ENCODE results near the gene GLI2.

GLI2 gene

DNA sequence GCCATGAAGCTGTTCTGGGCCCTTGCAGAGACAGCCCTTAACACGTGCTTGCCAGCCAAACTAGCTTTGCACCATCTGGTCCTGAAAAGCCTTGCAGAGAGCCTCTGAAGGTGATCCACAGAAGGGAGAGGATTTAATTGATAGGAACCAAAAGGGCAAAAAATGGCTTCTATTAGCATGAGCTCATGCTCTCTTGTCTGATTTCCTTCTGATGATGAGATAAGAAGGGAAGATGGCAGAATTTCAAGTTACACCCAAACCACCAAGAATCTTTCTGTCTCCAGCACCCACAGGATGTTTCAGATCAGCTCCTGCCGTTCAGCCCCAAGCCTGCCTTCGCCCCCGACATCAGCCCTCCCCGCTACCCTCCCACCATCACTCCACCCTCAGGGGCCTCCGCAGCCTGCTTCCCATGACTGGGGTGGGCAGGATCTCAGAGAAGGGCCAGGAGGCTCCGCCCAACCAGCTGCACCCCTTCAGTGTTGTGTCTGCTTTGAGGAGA is 23.4 kb upstream of the GLI2 start:
- DNase-seq (ENCODE audit: low read depth in 2 of 2) = no peak

DNA sequence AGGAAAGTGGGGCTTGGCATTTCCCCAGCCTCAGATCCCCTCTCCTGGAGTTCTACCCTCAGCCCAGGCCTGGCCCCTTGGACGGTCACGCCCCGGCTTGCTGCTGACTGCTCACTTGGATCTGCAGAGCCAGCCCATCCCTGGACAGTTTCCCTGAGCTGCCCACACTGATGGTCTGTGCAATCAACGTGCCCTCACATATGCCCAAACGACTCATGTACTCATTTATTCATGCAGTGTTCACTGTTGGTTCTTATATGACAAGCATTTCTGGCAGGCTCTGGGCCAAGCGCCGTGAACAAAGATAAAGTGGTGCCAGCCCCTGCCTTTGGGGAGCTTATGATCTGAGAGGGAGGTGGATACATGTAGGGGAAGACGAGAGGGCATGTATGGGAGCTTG is 20.3 kb upstream of the GLI2 start:
- no peak for DNase-seq (ENCODE audit: low read depth in 2 of 2)

DNA sequence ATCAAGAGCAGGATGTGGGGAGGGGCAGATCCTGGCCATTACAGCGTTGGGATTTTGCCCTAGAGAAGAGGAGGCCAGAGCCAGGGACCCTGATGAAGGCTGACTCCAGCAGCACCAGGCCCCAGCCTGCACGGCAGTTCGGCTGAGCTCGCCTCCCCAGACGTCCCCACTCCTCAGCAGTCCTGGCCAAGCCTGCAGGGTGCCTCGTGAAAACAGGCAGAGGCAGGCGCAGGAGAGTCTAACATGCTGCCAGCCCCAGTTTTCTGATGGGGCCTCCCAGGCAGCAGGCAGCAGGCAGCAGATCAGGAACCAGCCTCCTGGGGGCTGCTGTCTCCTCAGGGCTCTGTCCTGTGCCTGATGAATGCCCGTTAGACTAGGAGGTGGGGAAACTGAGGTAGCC is 19.7 kb upstream of the GLI2 start:
- DNase-seq (ENCODE audit: low read depth in 2 of 2) = no peak

- no peak for DNase-seq (ENCODE audit: low read depth in 2 of 2)
Observed at GRCh38 chr2:120716641-120717585, 18.8 kb upstream of the GLI2 start.

- DNase-seq (ENCODE audit: low read depth in 2 of 2) = no peak
Observed at GRCh38 chr2:120719491-120719890, 16.2 kb upstream of the GLI2 start.

DNA sequence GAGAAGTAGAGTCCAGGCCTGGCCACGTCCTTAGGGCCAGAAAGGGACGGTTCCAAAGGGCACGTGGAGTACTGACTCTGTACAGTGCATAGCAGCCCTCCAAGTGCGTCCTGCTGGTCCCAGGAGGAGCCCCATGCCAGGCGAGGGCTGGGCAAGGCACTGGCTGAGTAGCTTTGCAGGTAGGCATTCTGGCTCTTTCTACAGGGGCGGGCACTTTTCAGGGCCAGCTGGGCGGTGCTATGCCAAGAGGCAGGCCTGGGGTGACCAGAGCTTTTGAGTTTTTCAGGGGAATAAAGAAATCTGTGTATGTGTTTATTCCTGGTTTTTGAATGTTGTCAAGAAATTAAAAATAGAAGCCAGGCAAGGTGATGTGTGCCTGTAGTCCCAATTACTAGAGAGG is 15.4 kb upstream of the GLI2 start:
- no peak for DNase-seq (ENCODE audit: low read depth in 2 of 2)

DNA sequence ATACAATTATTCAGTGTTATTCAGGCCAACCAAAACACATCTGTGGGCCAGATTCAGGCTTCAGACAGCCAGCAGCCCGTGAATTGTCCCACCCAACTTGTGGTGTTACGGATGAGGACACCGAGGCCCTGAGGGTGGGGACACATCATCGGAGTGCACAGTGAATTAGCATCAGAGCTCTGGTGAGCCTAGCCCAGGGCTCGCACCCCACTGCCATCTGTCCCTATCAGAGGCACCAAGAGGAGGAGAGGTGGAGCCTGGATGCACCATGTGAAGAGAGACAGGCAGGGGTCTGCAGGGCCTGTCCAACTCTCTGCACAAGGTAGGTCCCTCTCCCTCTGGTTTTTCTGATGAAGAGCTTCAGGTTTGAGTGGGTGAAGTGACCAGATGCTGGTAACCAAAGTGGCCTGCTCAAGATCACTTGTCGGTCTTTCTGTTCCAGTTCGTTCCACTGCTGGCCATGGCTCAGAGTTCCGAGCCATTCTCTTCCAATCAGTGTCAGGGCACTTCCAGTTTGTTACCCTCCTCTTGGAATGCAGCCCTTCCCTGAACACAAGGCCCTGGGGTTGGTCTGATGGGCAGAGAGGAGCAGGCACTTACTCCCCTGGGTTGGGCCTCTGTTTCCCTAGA is 14.8 kb upstream of the GLI2 start:
- DNase-seq (ENCODE audit: low read depth in 2 of 2) = no peak

- DNase-seq (ENCODE audit: low read depth in 2 of 2) = no peak
Observed at GRCh38 chr2:120722246-120722567, 13.5 kb upstream of the GLI2 start.

DNA sequence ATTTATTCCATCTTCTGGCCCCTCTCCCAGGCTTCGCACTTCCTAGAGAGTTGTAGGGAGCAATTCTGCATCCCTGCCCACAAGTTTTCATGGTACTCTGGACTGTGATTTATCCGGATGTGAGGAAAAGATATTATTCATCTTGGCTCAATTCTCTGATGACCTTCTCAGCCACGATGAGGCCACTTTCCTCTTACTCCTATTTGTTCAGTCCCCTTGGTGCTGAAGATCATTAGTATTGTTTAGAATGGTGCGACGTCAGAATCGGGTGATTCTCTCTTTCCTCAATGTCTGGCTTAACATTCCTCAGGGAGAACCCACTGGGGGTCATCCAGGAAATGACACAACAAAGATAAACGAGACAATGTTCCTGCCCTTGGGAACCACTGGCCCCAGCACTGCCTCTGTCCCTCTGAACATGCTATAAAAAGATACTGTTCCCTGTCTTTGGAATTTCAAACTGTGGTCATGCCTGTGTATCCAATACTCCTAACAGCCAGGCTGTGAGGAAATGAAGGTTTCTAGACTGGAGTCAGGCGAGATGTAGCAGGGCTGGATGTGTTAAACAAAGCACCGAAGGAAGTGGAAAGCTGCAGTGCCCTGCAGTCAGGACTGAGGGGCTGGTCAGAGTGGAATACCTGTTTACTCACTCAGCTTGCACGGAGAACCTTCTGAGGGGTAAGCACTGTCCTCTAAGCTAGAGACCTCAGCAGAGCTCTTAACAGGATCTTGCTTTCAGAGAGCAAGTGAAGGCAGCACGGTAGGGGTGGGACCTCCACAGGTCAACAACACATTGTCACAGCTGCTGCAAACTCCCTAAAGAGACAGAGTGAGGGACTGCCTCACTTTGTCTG is 12.9 kb upstream of the GLI2 start:
- no peak for DNase-seq (ENCODE audit: low read depth in 2 of 2)

GRCh38 chr2:120726245-120726644 is 9.4 kb upstream of the GLI2 start:
- DNase-seq (ENCODE audit: low read depth in 2 of 2) = no peak

DNA sequence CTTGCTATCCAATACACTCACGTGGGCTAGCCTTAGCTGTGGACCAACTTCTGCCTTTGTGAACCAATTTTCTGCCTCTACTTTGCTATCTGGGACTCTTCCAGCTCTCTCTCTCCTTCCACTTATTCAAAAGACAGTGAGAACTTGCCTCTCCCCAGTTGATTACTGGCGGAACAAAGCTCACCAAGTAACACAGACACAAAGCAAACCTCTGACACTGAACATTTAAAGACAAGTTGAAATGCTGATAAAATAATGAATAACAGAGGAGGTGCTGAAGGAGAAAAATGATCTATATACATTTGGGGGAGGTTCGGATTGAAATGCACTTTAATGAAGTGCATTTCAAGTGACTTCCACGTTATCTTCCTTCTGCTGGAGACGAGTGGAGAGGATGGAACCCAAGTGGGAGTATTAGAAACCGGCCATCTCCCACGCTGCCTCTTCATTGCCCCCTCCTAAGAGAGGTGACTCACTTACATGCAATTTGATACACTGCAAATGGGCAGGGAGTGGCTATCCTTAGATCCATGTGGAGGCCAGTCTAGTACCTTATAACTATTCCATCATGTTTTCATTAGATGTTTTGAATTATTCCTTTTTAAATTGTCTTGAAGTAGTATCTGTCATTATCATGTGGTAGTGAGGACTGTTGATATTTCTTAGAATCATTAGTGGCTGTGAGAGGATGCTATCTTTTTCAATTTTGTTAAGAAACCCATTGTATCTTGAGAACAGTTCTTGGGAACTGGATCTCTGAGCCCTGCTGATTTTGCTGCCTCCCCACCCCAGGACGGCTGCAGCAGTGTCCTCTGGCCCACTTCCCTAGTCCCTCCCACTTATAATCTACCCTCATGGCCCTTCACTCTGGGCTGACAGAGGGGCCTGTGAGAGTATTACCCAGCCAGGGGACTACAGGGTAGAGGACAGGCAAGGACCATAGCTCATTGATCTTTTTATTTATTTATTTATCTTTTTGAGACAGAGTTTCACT is 6.0 kb upstream of the GLI2 start:
- no peak for DNase-seq (ENCODE audit: low read depth in 2 of 2)

DNA sequence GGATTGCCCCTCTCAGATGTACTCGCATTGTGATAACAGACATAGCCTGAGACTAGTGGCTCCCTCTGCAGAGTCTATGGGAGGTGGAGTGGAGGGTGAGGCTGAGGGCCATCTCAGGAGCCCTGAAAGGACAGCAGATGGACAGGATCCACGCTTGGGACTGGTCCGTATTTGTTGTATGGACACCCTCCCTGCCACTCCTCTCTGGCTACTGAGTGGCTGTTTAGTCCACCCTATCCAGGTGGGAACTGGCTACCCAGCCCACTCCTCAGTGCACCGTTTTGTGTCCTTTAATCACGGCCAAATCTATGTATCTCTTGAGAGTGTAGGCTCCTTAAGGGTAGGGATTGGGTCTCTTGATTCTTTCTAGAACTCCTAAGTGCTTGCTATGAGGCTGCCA is 4.5 kb upstream of the GLI2 start:
- DNase-seq (ENCODE audit: low read depth in 2 of 2) = no peak

DNA sequence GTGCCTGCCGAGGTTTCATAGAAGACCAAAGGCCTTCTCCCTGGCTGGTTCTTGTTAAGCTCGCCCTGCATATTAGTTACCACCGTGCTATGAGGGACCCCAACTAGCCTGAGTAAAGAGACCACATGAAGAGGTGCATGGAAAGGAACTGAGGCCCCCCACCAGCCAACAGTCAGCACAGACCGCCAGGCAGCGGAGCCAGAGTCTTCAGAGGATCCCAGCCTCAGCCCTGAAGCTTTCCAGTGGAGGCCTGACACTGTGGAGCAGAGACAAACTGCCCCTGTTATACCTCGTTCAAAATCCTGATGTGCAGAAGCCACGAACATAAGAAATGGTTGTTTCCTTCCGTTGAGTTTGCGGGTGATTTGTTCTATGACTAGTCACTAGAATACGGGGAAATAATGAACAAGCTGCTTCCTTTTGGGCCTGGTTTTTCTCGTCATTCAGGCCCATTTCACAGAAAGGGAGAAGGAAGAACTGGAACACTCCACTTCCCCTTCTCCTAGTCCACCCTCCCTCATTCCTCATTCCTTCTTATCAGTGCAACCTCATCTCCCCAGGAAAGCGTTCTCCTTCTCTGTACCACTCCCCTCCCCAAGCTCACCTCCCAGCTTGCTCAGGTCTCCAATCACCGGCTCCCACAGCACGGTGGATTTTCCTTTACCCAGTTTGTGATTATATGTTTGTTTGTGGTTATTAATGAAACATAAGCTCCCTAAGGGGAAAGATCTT is 3.0 kb upstream of the GLI2 start:
- no peak for DNase-seq (ENCODE audit: low read depth in 2 of 2)

DNA sequence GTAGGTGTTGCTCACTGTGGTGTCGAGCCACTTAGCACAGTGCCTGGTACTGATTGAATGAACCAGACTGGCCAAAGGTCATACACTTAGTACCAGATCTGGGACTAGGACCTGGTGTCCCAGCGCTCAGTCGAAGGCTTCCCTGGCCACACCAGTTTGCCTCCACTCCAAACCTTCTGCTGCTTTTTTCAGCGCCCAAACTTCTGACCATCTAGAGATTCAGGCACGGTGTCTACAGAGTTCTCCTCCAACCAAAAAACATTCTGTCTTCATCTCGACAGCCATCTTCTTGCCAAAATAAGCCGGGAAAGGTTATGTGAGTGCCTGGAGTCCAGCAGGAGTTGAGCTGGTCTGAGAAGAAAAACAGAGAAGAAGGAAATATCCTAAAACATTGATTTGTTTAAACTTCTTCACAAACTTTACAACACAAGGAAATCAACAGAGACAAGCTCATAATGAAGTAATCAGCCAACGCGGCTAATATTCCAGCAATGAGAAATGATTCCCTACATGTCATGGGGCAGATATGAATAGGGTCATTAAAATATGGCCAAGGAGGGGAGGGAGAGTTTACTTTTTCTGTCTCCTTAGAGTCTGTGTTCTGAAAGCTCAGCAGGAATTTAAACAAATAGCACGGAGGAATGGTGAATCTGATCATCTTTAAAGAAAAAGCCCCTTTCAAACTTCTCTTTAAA is 2.3 kb upstream of the GLI2 start:
- DNase-seq (ENCODE audit: low read depth in 2 of 2) = no peak

- no peak for DNase-seq (ENCODE audit: low read depth in 2 of 2)
Observed at GRCh38 chr2:120734930-120735651, 577 bp upstream of the GLI2 start.

DNA sequence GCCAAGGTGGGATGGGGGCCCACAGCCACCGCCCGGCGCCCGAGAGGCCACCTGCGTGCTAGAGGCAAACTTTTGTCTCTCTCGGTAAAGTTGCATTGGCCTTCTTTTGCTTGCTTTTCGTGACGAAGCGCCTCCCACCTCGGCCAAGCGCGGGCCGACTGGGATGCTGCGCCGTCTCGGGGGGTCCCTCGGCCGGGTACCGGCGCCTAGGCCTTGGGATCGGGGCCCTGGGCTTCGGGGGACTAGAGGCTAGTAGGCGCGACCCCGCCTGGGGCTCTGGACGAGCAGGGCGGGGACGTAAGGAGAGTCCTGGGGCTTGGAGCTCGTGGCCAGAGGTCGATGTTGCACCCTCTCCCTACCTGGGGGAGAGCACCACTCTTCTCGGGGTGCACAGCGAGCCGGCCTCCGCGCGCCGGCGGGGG is 545 bp downstream of the GLI2 start:
- no peak for DNase-seq (ENCODE audit: low read depth in 2 of 2)

- no peak for DNase-seq (ENCODE audit: low read depth in 2 of 2)
Observed at GRCh38 chr2:120736624-120737339, 1.1 kb downstream of the GLI2 start.

DNA sequence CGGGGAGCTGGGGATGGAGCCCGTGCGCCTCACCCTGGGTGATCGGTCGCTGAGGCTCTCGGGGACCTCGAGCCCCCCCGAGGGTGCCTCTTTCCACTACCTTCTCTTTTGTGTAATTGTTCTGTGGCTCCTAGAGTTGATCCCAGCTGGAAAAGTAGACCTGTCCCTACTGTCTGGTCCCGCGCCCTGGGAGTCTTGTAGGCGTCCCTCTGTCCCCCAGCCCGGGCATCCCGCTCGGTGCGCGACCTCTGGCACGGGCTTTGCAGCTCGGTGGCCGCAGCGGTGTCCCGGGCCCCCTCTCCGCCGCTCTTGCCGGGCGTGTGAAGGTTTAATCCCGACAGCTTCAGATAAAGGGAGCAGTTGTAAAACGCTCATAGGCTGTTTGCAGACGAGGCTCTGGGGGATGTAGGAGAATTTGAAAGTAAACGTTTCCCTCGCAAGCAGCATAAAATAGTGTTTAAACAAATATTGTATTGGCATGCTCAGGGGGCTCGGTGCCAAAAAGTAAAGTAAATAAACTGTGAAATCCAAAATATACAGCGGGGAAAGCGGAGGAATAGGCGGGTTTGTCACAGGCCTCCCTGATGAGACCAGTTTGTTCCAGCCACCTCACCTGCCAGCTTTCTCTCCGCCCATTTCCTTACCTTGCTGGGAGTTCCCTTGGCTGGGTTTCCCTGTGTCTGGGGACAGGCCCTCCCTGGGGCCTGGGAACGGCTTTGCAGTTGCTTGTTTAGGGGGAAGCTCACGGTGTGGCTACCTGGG is 1.9 kb downstream of the GLI2 start:
- no peak for DNase-seq (ENCODE audit: low read depth in 2 of 2)
